BLaER1 treated with 17β-estradiol and CSF1 and Interleukin-3, amounts not matched to agents 10 nM and 100 nM (cell line): ENCODE data around the gene KAT14.
"Not testable (repeated sequence)": the region's sequence is repeated elsewhere in the genome, so short reads cannot be mapped to it uniquely, and the experiment has no call there.

Source experiments
- H3K27ac ChIP-seq, 11 experiments: shearing (Covaris generic); formaldehyde crosslinking; 2 replicates each; pipeline ENCODE4 v1.8.1; 2022
- H3K27me3 ChIP-seq, 11 experiments: shearing (Covaris generic); formaldehyde crosslinking; 2 replicates each; pipeline ENCODE4 v1.8.1; 2022
- H3K36me3 ChIP-seq, 11 experiments: shearing (Covaris generic); formaldehyde crosslinking; 2 replicates each; pipeline ENCODE4 v1.8.1; 2022
- H3K4me1 ChIP-seq, 10 experiments: shearing (Covaris generic); formaldehyde crosslinking; 2 replicates each; pipeline ENCODE4 v1.8.1; 2022
- H3K4me2 ChIP-seq, 11 experiments: shearing (Covaris generic); formaldehyde crosslinking; 2 replicates each; pipeline ENCODE4 v1.8.1; 2022
- H3K4me3 ChIP-seq, 10 experiments: shearing (Covaris generic); formaldehyde crosslinking; 2 replicates each; pipeline ENCODE4 v1.8.1; 2022
- H3K9ac ChIP-seq, 11 experiments: shearing (Covaris generic); formaldehyde crosslinking; 2 replicates each; pipeline ENCODE4 v1.8.1; 2022
- H3K9me3 ChIP-seq, 11 experiments: shearing (Covaris generic); formaldehyde crosslinking; replicated peaks in 1 of 11; 2 replicates each; pipeline ENCODE4 v1.8.1; 2022
- H4K20me1 ChIP-seq, 11 experiments: shearing (Covaris generic); formaldehyde crosslinking; 2 replicates each; pipeline ENCODE4 v1.8.1; 2022
- Cebpa-rat ChIP-seq, 11 experiments: shearing (Covaris generic); IDR thresholded peaks; 2 replicates each; pipeline ENCODE4 v1.8.1; 2022

The KAT14 gene

GRCh38 chr20:18137412-18138265 is at the start of gene KAT14, which contains the start of gene PET117:
Gene KAT14 (plus strand): TSS chr20:18137863. CDS start chr20:18142661, 4,798 bp downstream.
Gene PET117 (plus strand): TSS chr20:18137863. CDS start chr20:18137956, 93 bp downstream.
- H3K9ac ChIP-seq: peak within 1 kb of the TSS; percentile 87 to 97 (median 91)
- peak within 1 kb of the TSS; percentile 82 to 95 (median 91) for H3K27ac ChIP-seq
- H3K27me3 ChIP-seq: no peaks in the 10 kb centered on the region
- peaks cover 0 to 36% (median 4%) of the 10 kb centered on the region in 11 experiments; a peak in 6 of 22 replicates for H4K20me1 ChIP-seq
- H3K4me3 ChIP-seq: peak within 1 kb of the TSS; percentile 81 to 98 (median 90)
- peaks cover 8 to 24% (median 14%) of the 10 kb centered on the region in 11 experiments for H3K36me3 ChIP-seq
- H3K9me3 ChIP-seq: no peaks in the 10 kb centered on the region
- peaks cover 21 to 30% (median 24%) of the 10 kb centered on the region in 10 experiments for H3K4me1 ChIP-seq
- TF ChIP-seq Cebpa-rat (IDR thresholded peaks at IDR 0.05): no peak
- H3K4me2 ChIP-seq: peak within 1 kb of the TSS; percentile 88 to 97 (median 91)

GRCh38 chr20:18088298-18088697 is 49.4 kb upstream of the KAT14 start:
- not testable (repeated sequence) for H3K4me2 ChIP-seq, H3K36me3 ChIP-seq, H3K9ac ChIP-seq, H3K4me1 ChIP-seq, H3K27me3 ChIP-seq, H4K20me1 ChIP-seq, H3K27ac ChIP-seq, H3K4me3 ChIP-seq
- peaks cover 0 to 23% (median 4%) of the 10 kb centered on the region in 11 experiments; a peak in 5 of 22 replicates for H3K9me3 ChIP-seq

- not testable (repeated sequence) for H3K4me2 ChIP-seq, H3K9ac ChIP-seq, H4K20me1 ChIP-seq, H3K4me3 ChIP-seq, H3K27me3 ChIP-seq, H3K4me1 ChIP-seq, H3K27ac ChIP-seq, H3K36me3 ChIP-seq
- peaks cover 0 to 18% (median under 1%) of the 10 kb centered on the region in 11 experiments; a peak in 5 of 22 replicates for H3K9me3 ChIP-seq
These were observed 48.8 kb upstream of the KAT14 start for GRCh38 chr20:18088841-18089240.

- Histone ChIP-seq H3K4me3 (no peak overlapping the region), H3K27me3 (no peaks in the 10 kb centered on the region), H3K27ac (no peak overlapping the region), H3K4me2 (no peak overlapping the region), H3K36me3 (no peaks in the 10 kb centered on the region), H4K20me1 (no peaks in the 10 kb centered on the region), H3K4me1 (no peaks in the 10 kb centered on the region), H3K9me3 (peaks cover 0 to 13% (median 0%) of the 10 kb centered on the region in 11 experiments; a peak in 2 of 22 replicates), H3K9ac (no peak overlapping the region)
- TF ChIP-seq Cebpa-rat (IDR thresholded peaks at IDR 0.05): no peak
These were observed 47.6 kb upstream of the KAT14 start for GRCh38 chr20:18090044-18090443.

- H3K27ac ChIP-seq: no peak overlapping the region
- no peaks in the 10 kb centered on the region for H4K20me1 ChIP-seq
- H3K27me3 ChIP-seq: no peaks in the 10 kb centered on the region
- H3K4me3 ChIP-seq: no peak overlapping the region
- H3K9ac ChIP-seq: no peak overlapping the region
- TF ChIP-seq Cebpa-rat (IDR thresholded peaks at IDR 0.05): no peak
- H3K9me3 ChIP-seq: peaks cover 0 to 13% (median 0%) of the 10 kb centered on the region in 11 experiments; a peak in 1 of 22 replicates
- H3K36me3 ChIP-seq: no peaks in the 10 kb centered on the region
- no peaks in the 10 kb centered on the region for H3K4me1 ChIP-seq
- H3K4me2 ChIP-seq: no peak overlapping the region
These were observed 47.2 kb upstream of the KAT14 start for GRCh38 chr20:18090477-18090876.

- H3K36me3 ChIP-seq: no peaks in the 10 kb centered on the region
- no peak overlapping the region for H3K4me3 ChIP-seq
- H3K27me3 ChIP-seq: no peaks in the 10 kb centered on the region
- H3K9me3 ChIP-seq: peaks cover 0 to 13% (median 0%) of the 10 kb centered on the region in 11 experiments; a peak in 1 of 22 replicates
- no peak for TF ChIP-seq Cebpa-rat (IDR thresholded peaks at IDR 0.05)
- H3K4me2 ChIP-seq: no peak overlapping the region
- H4K20me1 ChIP-seq: no peaks in the 10 kb centered on the region
- H3K27ac ChIP-seq: no peak overlapping the region
- H3K4me1 ChIP-seq: no peaks in the 10 kb centered on the region
- H3K9ac ChIP-seq: no peak overlapping the region
These were observed 46.0 kb upstream of the KAT14 start for GRCh38 chr20:18091623-18092022.

- TF ChIP-seq Cebpa-rat (IDR thresholded peaks at IDR 0.05): no peak
- no peak overlapping the region for H3K9ac ChIP-seq
These were observed 44.8 kb upstream of the KAT14 start for GRCh38 chr20:18092890-18093289.

GRCh38 chr20:18093388-18093787 is 44.3 kb upstream of the KAT14 start:
- Histone ChIP-seq H3K27me3 (no peaks in the 10 kb centered on the region), H3K9me3 (peaks cover 0 to 9% (median 0%) of the 10 kb centered on the region in 11 experiments; a peak in 1 of 22 replicates), H4K20me1 (no peaks in the 10 kb centered on the region), H3K9ac (no peak overlapping the region), H3K27ac (no peak overlapping the region), H3K36me3 (no peaks in the 10 kb centered on the region), H3K4me1 (no peaks in the 10 kb centered on the region), H3K4me3 (no peak overlapping the region), H3K4me2 (no peak overlapping the region)
- no peak for TF ChIP-seq Cebpa-rat (IDR thresholded peaks at IDR 0.05)

More at GRCh38 chr20:18092890-18093289, 44.8 kb upstream of the KAT14 start:
- H3K4me3 ChIP-seq: no peak overlapping the region
- H3K27me3 ChIP-seq: no peaks in the 10 kb centered on the region
- H3K27ac ChIP-seq: no peak overlapping the region
- H3K36me3 ChIP-seq: no peaks in the 10 kb centered on the region
- no peaks in the 10 kb centered on the region for H4K20me1 ChIP-seq
- H3K9me3 ChIP-seq: peaks cover 0 to 13% (median 0%) of the 10 kb centered on the region in 11 experiments; a peak in 1 of 22 replicates
- no peak overlapping the region for H3K4me2 ChIP-seq
- no peaks in the 10 kb centered on the region for H3K4me1 ChIP-seq

GRCh38 chr20:18094191-18094590 is 43.5 kb upstream of the KAT14 start:
- Histone ChIP-seq H3K4me3 (no peak overlapping the region), H3K27me3 (no peaks in the 10 kb centered on the region), H3K4me2 (no peak overlapping the region), H3K9ac (no peak overlapping the region), H3K27ac (no peak overlapping the region), H3K4me1 (no peaks in the 10 kb centered on the region), H4K20me1 (no peaks in the 10 kb centered on the region), H3K36me3 (no peaks in the 10 kb centered on the region), H3K9me3 (0 out of 22 replicates have a peak, but pooled peaks cover 0 to 1% (median 0%) of the 10 kb centered on the region in 11 experiments)
- no peak for TF ChIP-seq Cebpa-rat (IDR thresholded peaks at IDR 0.05)

- H4K20me1 ChIP-seq, H3K4me3 ChIP-seq, H3K4me1 ChIP-seq, H3K27ac ChIP-seq, H3K9me3 ChIP-seq, H3K27me3 ChIP-seq, H3K4me2 ChIP-seq, H3K9ac ChIP-seq, H3K36me3 ChIP-seq: not testable (repeated sequence)
These were observed 37.1 kb upstream of the KAT14 start for GRCh38 chr20:18100569-18100968.
